Natural killer cell (primary cell): Measurements from ENCODE around the gene AGBL4. TPM values are rescaled to one million over a fixed set of nuclear protein-coding genes. Genes with fewer than 3 reads are reported as not detected.

Experiments
- ATAC-seq, 3 donors: fragments of 150-1000 bp in 2 of 3; fragments of 200-7000 bp in 1 of 3; cut with Tn5 transposase; 1 replicate in 1 of 3; 2 replicates in 2 of 3; pipeline ENCODE4 v1.10.0; 2021; ENCODE audit warnings: mild to moderate bottlenecking in 2 of 3, moderate library complexity in 2 of 3
- DNase-seq, 2 donors: peaks; one replicate each; pipeline versions ENCODE4 v3.0.0 to v3.0.0-alpha.2; 2013 to 2021; ENCODE audit warnings: mixed read lengths in 1 of 2
- H3K27ac ChIP-seq: one replicate; pipeline ENCODE4 v1.5.1; 2013; ENCODE audit warnings: mild to moderate bottlenecking, low read length
- H3K27me3 ChIP-seq: one replicate; pipeline ENCODE4 v1.6.1; 2013; ENCODE audit warnings: low read length; ENCODE audit not compliant: control insufficient read depth, insufficient read depth
- H3K36me3 ChIP-seq: one replicate; pipeline ENCODE4 v1.6.1; 2013; ENCODE audit warnings: low read length; ENCODE audit not compliant: control insufficient read depth, insufficient read depth
- H3K4me1 ChIP-seq: one replicate; pipeline ENCODE4 v1.6.1; 2013; ENCODE audit warnings: low read length; ENCODE audit not compliant: control insufficient read depth, insufficient read depth
- H3K4me3 ChIP-seq: one replicate; pipeline ENCODE4 v1.5.1; 2013; ENCODE audit warnings: low read length
- H3K9me3 ChIP-seq: one replicate; pipeline ENCODE4 v1.6.1; 2013; ENCODE audit warnings: low read length; ENCODE audit not compliant: control insufficient read depth, insufficient read depth
- H3K27ac Mint-ChIP-seq, 2 donors: one replicate each; pipeline ENCODE4 v1.8.0; 2022; ENCODE audit warnings: mild to moderate bottlenecking in 2 of 2, mixed read lengths in 2 of 2, moderate library complexity in 1 of 2
- H3K27me3 Mint-ChIP-seq, 2 donors: one replicate each; pipeline ENCODE4 v1.8.0; 2022; ENCODE audit warnings: low read depth in 2 of 2, mixed read lengths in 2 of 2
- H3K36me3 Mint-ChIP-seq: one replicate; pipeline ENCODE4 v1.8.0; 2022; ENCODE audit warnings: mixed read lengths
- H3K4me1 Mint-ChIP-seq, 2 donors: one replicate each; pipeline ENCODE4 v1.8.0; 2022; ENCODE audit warnings: mixed read lengths in 2 of 2
- H3K4me3 Mint-ChIP-seq: one replicate; pipeline ENCODE4 v1.8.0; 2022; ENCODE audit warnings: mild to moderate bottlenecking, moderate library complexity, mixed read lengths
- H3K9me3 Mint-ChIP-seq, 2 donors: one replicate each; pipeline ENCODE4 v1.8.0; 2022; ENCODE audit warnings: mixed read lengths in 2 of 2
- WGBS: methylation state at CpG from one replicate; pipeline ENCODE4 v1.1.7; 2013; ENCODE audit warnings: missing lambda C conversion rate; ENCODE audit not compliant: insufficient coverage; 5-methylcytosine and 5-hydroxymethylcytosine counted together
- intact Hi-C: fragments of 100-400 bp; cut with micrococcal nuclease; formaldehyde crosslinking; loops from one replicate; pipeline ENCODE4 v1.14.2; 2022
- total RNA-seq, 4 donors: library from RNA; stranded (reverse); fragments of 120-200 nt in 1 of 4; gene quantifications; one replicate each; pipeline versions ENCODE4 v1.2.3 to v1.2.4, GENCODE V29; 2013 to 2022
- TF ChIP-seq, protein P1 (sequence below): fragments of 200-600 bp; IDR thresholded peaks from one replicate; pipeline ENCODE4 v1.8.0; 2022; ENCODE audit warnings: antibody characterized with exemption

The AGBL4 gene
- total RNA-seq, 3 donors from 2014 or later (not counting 1 experiment from before 2014, with no cell fraction given) = not detected

- H3K36me3 Mint-ChIP-seq = no peaks in the 10 kb centered on the region
- no peaks in the 10 kb centered on the region for H3K9me3 Mint-ChIP-seq
- H3K27me3 ChIP-seq = no peaks in the 10 kb centered on the region
- intact Hi-C loops = no loop called here
- no peaks in the 10 kb centered on the region for H3K36me3 ChIP-seq
- ATAC-seq (no peak), DNase-seq (no peak)
- H3K27me3 Mint-ChIP-seq = peaks cover 4 to 8% of the 10 kb centered on the region in 2 donors
- TF ChIP-seq, protein P1, sequence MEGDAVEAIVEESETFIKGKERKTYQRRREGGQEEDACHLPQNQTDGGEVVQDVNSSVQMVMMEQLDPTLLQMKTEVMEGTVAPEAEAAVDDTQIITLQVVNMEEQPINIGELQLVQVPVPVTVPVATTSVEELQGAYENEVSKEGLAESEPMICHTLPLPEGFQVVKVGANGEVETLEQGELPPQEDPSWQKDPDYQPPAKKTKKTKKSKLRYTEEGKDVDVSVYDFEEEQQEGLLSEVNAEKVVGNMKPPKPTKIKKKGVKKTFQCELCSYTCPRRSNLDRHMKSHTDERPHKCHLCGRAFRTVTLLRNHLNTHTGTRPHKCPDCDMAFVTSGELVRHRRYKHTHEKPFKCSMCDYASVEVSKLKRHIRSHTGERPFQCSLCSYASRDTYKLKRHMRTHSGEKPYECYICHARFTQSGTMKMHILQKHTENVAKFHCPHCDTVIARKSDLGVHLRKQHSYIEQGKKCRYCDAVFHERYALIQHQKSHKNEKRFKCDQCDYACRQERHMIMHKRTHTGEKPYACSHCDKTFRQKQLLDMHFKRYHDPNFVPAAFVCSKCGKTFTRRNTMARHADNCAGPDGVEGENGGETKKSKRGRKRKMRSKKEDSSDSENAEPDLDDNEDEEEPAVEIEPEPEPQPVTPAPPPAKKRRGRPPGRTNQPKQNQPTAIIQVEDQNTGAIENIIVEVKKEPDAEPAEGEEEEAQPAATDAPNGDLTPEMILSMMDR = no peak
- H3K4me1 ChIP-seq = no peaks in the 10 kb centered on the region
- H3K4me3 ChIP-seq = no peak overlapping the region
- no peak overlapping the region for H3K27ac Mint-ChIP-seq
- no peak overlapping the region for H3K4me3 Mint-ChIP-seq
- no peaks in the 10 kb centered on the region for H3K9me3 ChIP-seq
- WGBS = 79% methylated on average over 4 of the region's 4 CpGs
- no peak overlapping the region for H3K27ac ChIP-seq
- H3K4me1 Mint-ChIP-seq = no peaks in the 10 kb centered on the region
These were observed 1377.9 kb downstream of the AGBL4 start for GRCh38 chr1:48645883-48646282.

DNA sequence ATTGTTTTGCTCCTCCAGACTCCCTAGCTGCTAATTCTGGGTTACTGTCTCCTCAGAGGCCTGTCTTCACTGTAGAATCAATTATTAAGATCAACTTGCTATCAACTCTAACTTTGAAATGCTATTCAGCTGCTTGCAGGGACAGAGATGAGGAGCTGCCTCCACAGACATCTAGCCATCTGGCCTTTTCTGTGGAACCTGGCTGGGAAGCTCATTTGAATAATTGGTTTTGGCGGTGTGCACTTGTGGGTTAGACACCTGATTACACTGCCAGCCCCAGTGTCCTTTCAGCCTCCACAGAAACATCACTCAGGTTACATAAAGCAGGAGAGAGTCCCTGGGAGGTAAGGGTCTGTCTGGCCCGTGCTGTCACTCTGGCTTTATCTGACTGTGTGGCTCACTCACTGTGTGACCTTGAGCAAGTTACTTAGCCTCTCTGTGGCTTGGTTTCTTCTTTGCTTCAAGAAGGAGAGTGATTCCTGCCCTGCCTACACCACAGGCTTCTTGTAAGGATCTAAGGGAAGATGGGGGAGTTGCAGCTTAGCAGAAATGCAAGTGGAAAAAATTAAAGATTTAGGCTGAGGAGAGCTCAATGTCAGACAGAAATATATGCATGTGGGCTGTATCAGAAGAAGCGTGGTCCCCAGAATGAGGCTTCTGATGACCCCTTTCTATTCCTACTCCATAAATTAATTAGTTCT, 1378.7 kb downstream of the AGBL4 start:
- Mint-ChIP-seq H3K27me3 (peaks cover 8 to 9% of the 10 kb centered on the region in 2 donors), H3K27ac (no peak overlapping the region), H3K4me3 (no peak overlapping the region), H3K4me1 (no peaks in the 10 kb centered on the region), H3K9me3 (no peaks in the 10 kb centered on the region), H3K36me3 (no peaks in the 10 kb centered on the region)
- 83% methylated on average over 2 of the region's 3 CpGs for WGBS
- Histone ChIP-seq H3K4me1 (no peaks in the 10 kb centered on the region), H3K9me3 (no peaks in the 10 kb centered on the region), H3K36me3 (no peaks in the 10 kb centered on the region), H3K27me3 (no peaks in the 10 kb centered on the region), H3K27ac (no peak overlapping the region), H3K4me3 (no peak overlapping the region)
- intact Hi-C loops = no loop called here
- DNase-seq (no peak), ATAC-seq (no peak)
- TF ChIP-seq, protein P1 = no peak

DNA sequence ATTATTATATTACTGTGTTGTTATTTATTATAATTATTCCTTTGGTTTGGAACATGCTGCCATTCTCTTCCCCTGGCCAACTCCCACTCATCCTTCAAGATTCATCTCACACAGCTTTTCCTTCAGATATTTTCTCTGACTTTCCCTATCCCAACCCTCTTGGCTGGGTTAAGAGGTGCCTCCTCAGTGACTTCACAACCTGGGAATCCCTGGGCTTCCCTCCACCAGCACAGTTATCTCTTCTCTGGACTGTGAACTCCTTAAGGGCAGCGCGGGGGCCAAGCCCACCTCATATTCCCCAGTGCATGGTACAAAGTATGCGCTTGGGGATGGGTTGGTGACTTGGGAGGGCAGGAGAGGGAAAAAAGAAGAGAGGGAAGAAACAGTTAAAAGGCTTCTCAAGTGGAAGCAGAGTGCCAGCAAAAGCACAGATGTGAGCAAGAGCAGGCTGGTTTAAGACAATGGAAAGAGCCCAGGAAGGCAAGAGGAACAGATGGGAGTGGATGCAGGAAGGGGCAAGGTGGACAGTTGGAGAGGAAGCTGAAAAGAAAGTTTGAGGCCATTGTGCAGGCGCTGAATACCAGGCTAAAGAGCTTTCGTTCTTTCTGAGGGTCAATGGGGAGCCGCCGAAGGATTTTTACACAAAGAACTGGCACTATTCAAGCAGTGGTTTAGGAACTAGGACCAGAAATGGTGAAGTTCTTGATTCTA, 1379.4 kb downstream of the AGBL4 start:
- Histone ChIP-seq H3K9me3 (no peaks in the 10 kb centered on the region), H3K4me1 (no peaks in the 10 kb centered on the region), H3K36me3 (no peaks in the 10 kb centered on the region), H3K4me3 (no peak overlapping the region), H3K27me3 (no peaks in the 10 kb centered on the region), H3K27ac (no peak overlapping the region)
- Mint-ChIP-seq H3K36me3 (no peaks in the 10 kb centered on the region), H3K27me3 (peaks cover 8 to 11% of the 10 kb centered on the region in 2 donors), H3K4me1 (no peaks in the 10 kb centered on the region), H3K9me3 (no peaks in the 10 kb centered on the region), H3K4me3 (no peak overlapping the region), H3K27ac (no peak overlapping the region)
- ATAC-seq (no peak), DNase-seq (no peak)
- 93% methylated on average over 5 of the region's 7 CpGs for WGBS
- intact Hi-C loops = no loop called here
- TF ChIP-seq, protein P1 = no peak
